ENCODE results near the gene TOM1.

TOM1 gene

GRCh38 chr22:35324762-35325161, 25.1 kb downstream of the TOM1 start:
- TF ChIP-seq CTCF (conservative IDR thresholded peaks at IDR 0.05; ENCODE audit: low read length): no peak
- H3K4me3 ChIP-seq (ENCODE audit: low read length): no peak overlapping the region
- DNase-seq (ENCODE audit: low read depth): no peak

- no peak for TF ChIP-seq CTCF (conservative IDR thresholded peaks at IDR 0.05; ENCODE audit: low read length)
- DNase-seq (ENCODE audit: low read depth): no peak
- H3K4me3 ChIP-seq (ENCODE audit: low read length): no peak overlapping the region
These were observed 25.5 kb downstream of the TOM1 start for GRCh38 chr22:35325209-35325608.

- no peak for DNase-seq (ENCODE audit: low read depth)
- H3K4me3 ChIP-seq (ENCODE audit: low read length): no peak overlapping the region
- TF ChIP-seq CTCF (conservative IDR thresholded peaks at IDR 0.05; ENCODE audit: low read length): no peak
These were observed 27.3 kb downstream of the TOM1 start for GRCh38 chr22:35326854-35327562.

- no peak overlapping the region for H3K4me3 ChIP-seq (ENCODE audit: low read length)
- no peak for TF ChIP-seq CTCF (conservative IDR thresholded peaks at IDR 0.05; ENCODE audit: low read length)
- DNase-seq (ENCODE audit: low read depth): no peak
These were observed 28.2 kb downstream of the TOM1 start for GRCh38 chr22:35327690-35328471.

GRCh38 chr22:35328472-35328885, 28.8 kb downstream of the TOM1 start:
- no peak overlapping the region for H3K4me3 ChIP-seq (ENCODE audit: low read length)
- DNase-seq (ENCODE audit: low read depth): no peak
- TF ChIP-seq CTCF (conservative IDR thresholded peaks at IDR 0.05; ENCODE audit: low read length): no peak

- no peak for DNase-seq (ENCODE audit: low read depth)
- no peak overlapping the region for H3K4me3 ChIP-seq (ENCODE audit: low read length)
- no peak for TF ChIP-seq CTCF (conservative IDR thresholded peaks at IDR 0.05; ENCODE audit: low read length)
These were observed 29.6 kb downstream of the TOM1 start for GRCh38 chr22:35329114-35329847.
